IPS-20b (cell line): ENCODE data around the gene RNLS.
"Not testable (repeated sequence)": the region's sequence is repeated elsewhere in the genome, so short reads cannot be mapped to it uniquely, and the experiment has no call there.

Experiments used
- H3K27ac ChIP-seq: one replicate; pipeline ENCODE4 v1.5.1; 2013; ENCODE audit warnings: low read length
- H3K27me3 ChIP-seq: 2 replicates; pipeline ENCODE4 v1.6.1; 2013; ENCODE audit warnings: mild to moderate bottlenecking, low read length, inconsistent platforms; ENCODE audit not compliant: insufficient read depth
- H3K36me3 ChIP-seq: 2 replicates; pipeline ENCODE4 v1.6.1; 2013; ENCODE audit warnings: low read depth, mild to moderate bottlenecking, inconsistent platforms, low read length, moderate library complexity; ENCODE audit not compliant: insufficient read depth
- H3K4me1 ChIP-seq: 2 replicates; pipeline ENCODE4 v1.6.1; 2013; ENCODE audit warnings: mild to moderate bottlenecking, control low read depth, inconsistent platforms, low read length, moderate library complexity; ENCODE audit not compliant: insufficient read depth
- H3K4me3 ChIP-seq: 2 replicates; pipeline ENCODE4 v1.5.1; 2013; ENCODE audit warnings: mild to moderate bottlenecking, low read length, inconsistent platforms
- H3K9ac ChIP-seq: 2 replicates; pipeline ENCODE4 v1.6.1; 2013; ENCODE audit warnings: low read depth, mild to moderate bottlenecking, inconsistent platforms, low read length, moderate library complexity
- H3K9me3 ChIP-seq: 2 replicates; pipeline ENCODE4 v1.6.1; 2013; ENCODE audit warnings: mild to moderate bottlenecking, low read depth, low read length, inconsistent platforms; ENCODE audit not compliant: insufficient read depth

The RNLS gene

GRCh38 chr10:88491314-88491713 lies 91.8 kb downstream of the RNLS start:
- H3K4me3 ChIP-seq = no peak overlapping the region
- H3K9ac ChIP-seq = no peak overlapping the region
- H3K9me3 ChIP-seq = no peaks in the 10 kb centered on the region
- no peaks in the 10 kb centered on the region for H3K36me3 ChIP-seq
- no peak overlapping the region for H3K27ac ChIP-seq
- no peaks in the 10 kb centered on the region for H3K27me3 ChIP-seq
- peaks cover 7% of the 10 kb centered on the region; the same call in 1 of the 2 replicates for H3K4me1 ChIP-seq

- H3K9me3 ChIP-seq = no peaks in the 10 kb centered on the region
- H3K36me3 ChIP-seq = no peaks in the 10 kb centered on the region
- H3K27me3 ChIP-seq = no peaks in the 10 kb centered on the region
- no peak overlapping the region for H3K27ac ChIP-seq
- H3K9ac ChIP-seq = no peak overlapping the region
- H3K4me3 ChIP-seq = no peak overlapping the region
- H3K4me1 ChIP-seq = peaks cover 5% of the 10 kb centered on the region; the same call in 1 of the 2 replicates
Observed at GRCh38 chr10:88490231-88490980, 92.7 kb downstream of the RNLS start.

DNA sequence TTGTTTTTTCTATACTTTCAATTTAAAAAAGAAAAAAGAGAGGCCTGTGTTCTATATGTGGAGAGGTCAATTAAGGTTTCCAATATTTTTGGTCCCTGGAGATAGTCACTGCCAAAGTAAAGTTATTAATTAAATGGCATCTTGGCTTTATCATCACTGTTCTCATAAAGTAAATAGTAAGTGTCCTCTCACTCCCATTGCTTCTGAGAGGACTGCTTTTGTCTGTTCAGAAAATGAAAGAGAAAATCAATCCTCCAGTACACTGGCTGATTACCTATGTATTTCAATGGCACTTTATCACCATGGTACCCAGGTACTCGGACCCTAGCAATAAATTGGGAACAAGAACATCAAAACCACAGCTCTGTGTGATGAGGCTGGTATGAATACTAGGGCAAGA lies 94.0 kb downstream of the RNLS start:
- H3K27me3 ChIP-seq = no peaks in the 10 kb centered on the region
- no peak overlapping the region for H3K9ac ChIP-seq
- H3K4me3 ChIP-seq = no peak overlapping the region
- H3K27ac ChIP-seq = no peak overlapping the region
- no peaks in the 10 kb centered on the region for H3K36me3 ChIP-seq
- no peaks in the 10 kb centered on the region for H3K9me3 ChIP-seq
- H3K4me1 ChIP-seq = peaks cover 3% of the 10 kb centered on the region; the same call in 1 of the 2 replicates

DNA sequence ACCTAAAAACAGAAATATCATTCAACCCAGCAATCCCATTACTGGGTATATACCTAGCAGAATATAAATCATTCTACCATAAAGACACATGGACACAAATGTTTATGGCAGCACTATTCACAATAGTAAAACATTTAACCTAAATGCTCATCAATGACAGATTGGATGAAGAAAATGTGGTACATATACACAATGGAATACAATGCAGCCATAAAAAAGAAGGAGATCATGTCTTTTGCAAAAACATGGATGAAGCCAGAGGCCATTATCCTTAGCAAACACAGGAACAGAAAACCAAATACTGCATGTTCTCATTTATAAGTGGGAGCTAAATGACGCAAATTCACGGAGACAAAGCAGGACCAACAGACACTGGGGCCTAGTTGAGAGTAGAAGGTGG lies 96.3 kb downstream of the RNLS start:
- H3K4me3 ChIP-seq, H3K9ac ChIP-seq, H3K36me3 ChIP-seq, H3K27ac ChIP-seq, H3K27me3 ChIP-seq, H3K4me1 ChIP-seq, H3K9me3 ChIP-seq: not testable (repeated sequence)

GRCh38 chr10:88482220-88482619 lies 100.9 kb downstream of the RNLS start:
- no peaks in the 10 kb centered on the region for H3K9me3 ChIP-seq
- H3K36me3 ChIP-seq = no peaks in the 10 kb centered on the region
- no peaks in the 10 kb centered on the region for H3K27me3 ChIP-seq
- H3K27ac ChIP-seq = no peak overlapping the region
- H3K4me1 ChIP-seq = no peaks in the 10 kb centered on the region
- no peak overlapping the region for H3K4me3 ChIP-seq
- H3K9ac ChIP-seq = no peak overlapping the region

GRCh38 chr10:88478256-88478655 lies 104.9 kb downstream of the RNLS start:
- H3K4me1 ChIP-seq = peaks cover 7% of the 10 kb centered on the region; the same call in 1 of the 2 replicates
- H3K27me3 ChIP-seq = no peaks in the 10 kb centered on the region
- no peaks in the 10 kb centered on the region for H3K9me3 ChIP-seq
- no peaks in the 10 kb centered on the region for H3K36me3 ChIP-seq
- no peak overlapping the region for H3K4me3 ChIP-seq
- no peak overlapping the region for H3K27ac ChIP-seq
- no peak overlapping the region for H3K9ac ChIP-seq

- Histone ChIP-seq H3K9ac (no peak overlapping the region), H3K27ac (no peak overlapping the region), H3K27me3 (no peaks in the 10 kb centered on the region), H3K4me1 (peaks cover 7% of the 10 kb centered on the region; the same call in 1 of the 2 replicates), H3K9me3 (no peaks in the 10 kb centered on the region), H3K36me3 (no peaks in the 10 kb centered on the region), H3K4me3 (no peak overlapping the region)
Observed at GRCh38 chr10:88477343-88478085, 105.6 kb downstream of the RNLS start.

DNA sequence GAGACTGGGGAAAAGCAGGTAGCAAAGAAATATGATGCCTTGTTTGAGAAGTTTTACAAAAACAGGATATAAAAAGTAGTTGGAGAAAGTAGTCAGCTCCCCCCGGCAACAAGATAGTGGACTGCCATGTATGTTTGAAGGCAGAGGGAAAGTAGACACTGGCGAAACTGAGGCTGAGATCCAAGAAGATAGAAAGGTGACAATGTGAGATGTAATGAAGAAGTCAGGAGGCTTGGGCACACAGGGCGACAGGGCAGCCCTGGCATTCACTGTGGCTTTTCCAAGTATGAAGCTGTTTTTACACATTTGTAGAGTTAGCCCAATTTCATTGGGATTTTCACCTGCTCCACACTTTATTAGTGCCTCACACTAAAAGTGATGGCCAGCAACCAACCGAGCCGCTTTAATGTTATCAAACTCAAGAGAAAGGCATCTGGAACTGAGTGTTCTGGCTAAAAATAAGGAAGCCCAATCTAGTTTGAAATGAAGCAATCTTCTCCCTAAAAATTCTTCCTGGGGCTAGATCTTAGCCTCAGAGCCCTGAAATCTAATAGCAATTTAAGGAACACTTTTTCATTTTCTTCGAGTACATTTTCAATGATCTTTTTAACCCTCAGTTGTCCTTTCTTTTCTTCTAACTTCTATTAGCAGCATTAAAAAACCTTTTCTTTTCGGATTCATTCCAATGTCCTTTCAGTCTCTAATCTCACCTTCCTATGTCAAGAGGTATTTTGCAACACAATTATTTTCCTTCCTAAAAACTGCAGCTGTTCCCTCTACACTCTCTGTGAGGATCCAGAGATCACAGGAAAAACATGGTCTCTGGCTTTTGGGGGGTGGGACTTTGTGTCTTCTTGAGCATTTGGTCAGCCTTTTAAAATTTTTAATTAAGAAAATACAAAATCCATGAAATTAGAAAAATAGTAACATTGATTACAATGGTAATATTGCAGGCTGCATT lies 108.0 kb downstream of the RNLS start:
- no peaks in the 10 kb centered on the region for H3K27me3 ChIP-seq
- H3K4me1 ChIP-seq = peaks cover 7% of the 10 kb centered on the region; the same call in 1 of the 2 replicates
- H3K9ac ChIP-seq = no peak overlapping the region
- H3K4me3 ChIP-seq = no peak overlapping the region
- no peaks in the 10 kb centered on the region for H3K36me3 ChIP-seq
- peaks cover 6% of the 10 kb centered on the region; the same call in 1 of the 2 replicates for H3K9me3 ChIP-seq
- no peak overlapping the region for H3K27ac ChIP-seq

DNA sequence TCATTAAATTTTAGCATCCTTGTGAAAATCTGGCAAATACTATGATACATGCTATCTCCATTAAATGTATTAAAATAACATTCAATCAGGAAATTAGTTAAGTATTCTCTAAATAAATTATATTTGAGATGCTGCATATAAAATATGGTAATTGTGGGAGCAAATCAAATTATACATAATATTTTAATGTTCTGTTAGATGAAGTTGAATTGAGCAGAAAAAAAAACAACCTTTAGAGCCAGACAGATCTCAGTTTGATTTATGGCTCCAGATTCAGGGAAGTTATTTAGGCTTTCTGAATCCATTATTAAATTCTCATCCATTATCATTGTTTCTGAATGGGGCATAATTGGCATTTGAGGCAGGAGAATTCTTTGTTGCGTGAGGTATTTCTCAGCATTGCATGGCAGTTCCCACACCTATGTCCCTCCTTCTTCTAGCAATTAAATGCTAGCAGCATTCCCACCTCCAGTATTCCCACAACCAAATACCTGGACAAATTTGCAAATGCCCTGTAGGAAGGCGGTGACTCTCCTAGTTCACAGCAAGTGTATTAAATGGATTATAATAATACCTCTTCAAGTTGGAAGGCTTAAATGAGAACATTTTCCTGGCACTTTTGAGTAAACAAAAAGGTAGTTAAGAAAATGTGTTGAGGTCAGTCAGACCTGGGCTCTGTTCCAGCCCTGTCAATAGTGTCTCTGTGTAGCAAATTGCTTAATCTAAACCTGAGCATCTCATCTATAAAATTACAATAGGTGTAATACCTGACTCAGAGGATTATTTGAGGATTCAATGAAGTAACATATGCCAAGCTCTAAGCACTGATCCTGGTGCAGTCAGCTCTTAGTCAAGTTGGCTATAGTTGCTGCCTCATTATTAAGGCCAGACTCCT lies 108.9 kb downstream of the RNLS start:
- Histone ChIP-seq H3K27ac (no peak overlapping the region), H3K9ac (no peak overlapping the region), H3K27me3 (no peaks in the 10 kb centered on the region)

GRCh38 chr10:88472540-88472939 lies 110.6 kb downstream of the RNLS start:
- Histone ChIP-seq H3K27me3 (no peaks in the 10 kb centered on the region), H3K36me3 (no peaks in the 10 kb centered on the region), H3K9me3 (peaks cover 6% of the 10 kb centered on the region; the same call in 1 of the 2 replicates), H3K4me1 (peaks cover 7% of the 10 kb centered on the region; the same call in 1 of the 2 replicates), H3K4me3 (no peak overlapping the region), H3K9ac (no peak overlapping the region), H3K27ac (no peak overlapping the region)

More for the DNA sequence above, 108.9 kb downstream of the RNLS start:
- Histone ChIP-seq H3K4me3 (no peak overlapping the region), H3K36me3 (no peaks in the 10 kb centered on the region), H3K9me3 (peaks cover 6% of the 10 kb centered on the region; the same call in 1 of the 2 replicates), H3K4me1 (peaks cover 7% of the 10 kb centered on the region; the same call in 1 of the 2 replicates)
